Measurements from ENCODE around the gene KHDC1.

- TF ChIP-seq EZH2 (IDR thresholded peaks at IDR 0.05; ENCODE audit: insufficient read depth, poor library complexity, severe bottlenecking) = no peak
- TF ChIP-seq EZH2phosphoT487 (IDR thresholded peaks at IDR 0.05; ENCODE audit: insufficient read depth, low read depth) = no peak
Observed at GRCh38 chr6:73293331-73293730, 30.3 kb upstream of the KHDC1 start.
